Liver (tissue), 3 donors: ENCODE measurements around the gene GREM2.

ENCODE experiments used
- EGR1 ChIP-seq, 2 donors: IDR thresholded peaks; 2 replicates each; pipeline ENCODE4 v1.6.1; 2016 to 2018; ENCODE audit warnings: antibody characterized with exemption in 2 of 2, low read depth in 2 of 2
- FOXA1 ChIP-seq: IDR thresholded peaks from 2 replicates; pipeline ENCODE4 v1.6.1; 2016; ENCODE audit warnings: antibody characterized with exemption
- GABPA ChIP-seq, 2 donors: IDR thresholded peaks in 1 of 2; conservative IDR thresholded peaks in 1 of 2; 2 replicates each; pipeline ENCODE4 v1.6.1; 2016; ENCODE audit warnings: antibody characterized with exemption in 2 of 2, mild to moderate bottlenecking in 1 of 2, moderate library complexity in 1 of 2
- NR2F2 ChIP-seq: IDR thresholded peaks from 2 replicates; pipeline ENCODE4 v1.6.1; 2016; ENCODE audit warnings: antibody characterized with exemption
- RAD21 ChIP-seq, 2 donors: IDR thresholded peaks; 2 replicates each; pipeline ENCODE4 v1.6.1; 2016; ENCODE audit warnings: antibody characterized with exemption in 2 of 2, mild to moderate bottlenecking in 2 of 2
- RXRA ChIP-seq, 2 donors: IDR thresholded peaks; 2 replicates each; pipeline ENCODE4 v1.6.1; 2017 to 2018; ENCODE audit warnings: antibody characterized with exemption in 2 of 2, mild to moderate bottlenecking in 1 of 2
- YY1 ChIP-seq: IDR thresholded peaks from 2 replicates; pipeline ENCODE4 v1.6.1; 2016; ENCODE audit warnings: antibody characterized with exemption, mild to moderate bottlenecking
- TF ChIP-seq, protein P1 (sequence below): fragments of 150-350 bp; IDR thresholded peaks from 2 replicates; pipeline ENCODE4 v1.5.1; 2017; ENCODE audit warnings: improper control_type of control experiment, low read depth, low read length; ENCODE audit not compliant: missing input control
- TF ChIP-seq, protein P2 (sequence below): IDR thresholded peaks from 2 replicates; pipeline ENCODE4 v1.6.1; 2016; ENCODE audit warnings: antibody characterized with exemption
- TF ChIP-seq, protein P3 (sequence below): IDR thresholded peaks from 2 replicates; pipeline ENCODE4 v1.6.1; 2016; ENCODE audit warnings: antibody characterized with exemption, mild to moderate bottlenecking
- TF ChIP-seq, protein P4 (sequence below): IDR thresholded peaks from 2 replicates; pipeline ENCODE4 v1.6.1; 2016; ENCODE audit warnings: antibody characterized with exemption
- donor health status: healthy.
- donor health status: healthy.

DNA sequence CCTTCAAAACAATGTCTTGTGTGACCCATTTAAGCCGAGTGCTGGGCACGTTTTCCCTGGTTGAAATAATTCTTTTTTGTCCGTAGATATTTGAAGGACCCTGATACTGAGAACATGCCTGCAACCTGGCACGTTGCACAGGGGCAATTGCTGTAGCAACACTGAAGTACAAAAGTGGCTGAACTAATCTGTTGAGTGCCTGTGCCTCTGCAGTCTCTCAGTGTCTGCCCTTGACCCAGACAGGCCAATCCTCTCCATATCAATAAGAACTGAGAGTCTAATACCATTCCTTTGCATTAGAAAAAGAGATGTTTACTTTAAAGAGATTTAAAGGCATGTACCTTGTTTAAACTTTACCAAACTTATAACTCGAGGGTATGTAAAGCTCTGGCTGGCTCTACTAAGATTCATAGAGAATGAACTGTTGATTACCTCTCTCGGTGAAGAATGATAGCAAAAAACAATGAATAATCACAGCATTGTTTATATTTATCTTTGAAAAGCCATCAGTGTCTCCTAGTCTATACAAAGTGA is 2.4 kb downstream of the GREM2 start:
- TF ChIP-seq, protein P1, sequence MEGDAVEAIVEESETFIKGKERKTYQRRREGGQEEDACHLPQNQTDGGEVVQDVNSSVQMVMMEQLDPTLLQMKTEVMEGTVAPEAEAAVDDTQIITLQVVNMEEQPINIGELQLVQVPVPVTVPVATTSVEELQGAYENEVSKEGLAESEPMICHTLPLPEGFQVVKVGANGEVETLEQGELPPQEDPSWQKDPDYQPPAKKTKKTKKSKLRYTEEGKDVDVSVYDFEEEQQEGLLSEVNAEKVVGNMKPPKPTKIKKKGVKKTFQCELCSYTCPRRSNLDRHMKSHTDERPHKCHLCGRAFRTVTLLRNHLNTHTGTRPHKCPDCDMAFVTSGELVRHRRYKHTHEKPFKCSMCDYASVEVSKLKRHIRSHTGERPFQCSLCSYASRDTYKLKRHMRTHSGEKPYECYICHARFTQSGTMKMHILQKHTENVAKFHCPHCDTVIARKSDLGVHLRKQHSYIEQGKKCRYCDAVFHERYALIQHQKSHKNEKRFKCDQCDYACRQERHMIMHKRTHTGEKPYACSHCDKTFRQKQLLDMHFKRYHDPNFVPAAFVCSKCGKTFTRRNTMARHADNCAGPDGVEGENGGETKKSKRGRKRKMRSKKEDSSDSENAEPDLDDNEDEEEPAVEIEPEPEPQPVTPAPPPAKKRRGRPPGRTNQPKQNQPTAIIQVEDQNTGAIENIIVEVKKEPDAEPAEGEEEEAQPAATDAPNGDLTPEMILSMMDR: no peak
- peak; percentile 61 for TF ChIP-seq YY1
- TF ChIP-seq, protein P2, sequence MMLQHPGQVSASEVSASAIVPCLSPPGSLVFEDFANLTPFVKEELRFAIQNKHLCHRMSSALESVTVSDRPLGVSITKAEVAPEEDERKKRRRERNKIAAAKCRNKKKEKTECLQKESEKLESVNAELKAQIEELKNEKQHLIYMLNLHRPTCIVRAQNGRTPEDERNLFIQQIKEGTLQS: no peak
- peak; percentile 11 for TF ChIP-seq FOXA1
- TF ChIP-seq GABPA (IDR thresholded peaks at IDR 0.05 in 1 of 2, conservative IDR thresholded peaks at IDR 0.05 in 1 of 2): no peak
- TF ChIP-seq, protein P3, sequence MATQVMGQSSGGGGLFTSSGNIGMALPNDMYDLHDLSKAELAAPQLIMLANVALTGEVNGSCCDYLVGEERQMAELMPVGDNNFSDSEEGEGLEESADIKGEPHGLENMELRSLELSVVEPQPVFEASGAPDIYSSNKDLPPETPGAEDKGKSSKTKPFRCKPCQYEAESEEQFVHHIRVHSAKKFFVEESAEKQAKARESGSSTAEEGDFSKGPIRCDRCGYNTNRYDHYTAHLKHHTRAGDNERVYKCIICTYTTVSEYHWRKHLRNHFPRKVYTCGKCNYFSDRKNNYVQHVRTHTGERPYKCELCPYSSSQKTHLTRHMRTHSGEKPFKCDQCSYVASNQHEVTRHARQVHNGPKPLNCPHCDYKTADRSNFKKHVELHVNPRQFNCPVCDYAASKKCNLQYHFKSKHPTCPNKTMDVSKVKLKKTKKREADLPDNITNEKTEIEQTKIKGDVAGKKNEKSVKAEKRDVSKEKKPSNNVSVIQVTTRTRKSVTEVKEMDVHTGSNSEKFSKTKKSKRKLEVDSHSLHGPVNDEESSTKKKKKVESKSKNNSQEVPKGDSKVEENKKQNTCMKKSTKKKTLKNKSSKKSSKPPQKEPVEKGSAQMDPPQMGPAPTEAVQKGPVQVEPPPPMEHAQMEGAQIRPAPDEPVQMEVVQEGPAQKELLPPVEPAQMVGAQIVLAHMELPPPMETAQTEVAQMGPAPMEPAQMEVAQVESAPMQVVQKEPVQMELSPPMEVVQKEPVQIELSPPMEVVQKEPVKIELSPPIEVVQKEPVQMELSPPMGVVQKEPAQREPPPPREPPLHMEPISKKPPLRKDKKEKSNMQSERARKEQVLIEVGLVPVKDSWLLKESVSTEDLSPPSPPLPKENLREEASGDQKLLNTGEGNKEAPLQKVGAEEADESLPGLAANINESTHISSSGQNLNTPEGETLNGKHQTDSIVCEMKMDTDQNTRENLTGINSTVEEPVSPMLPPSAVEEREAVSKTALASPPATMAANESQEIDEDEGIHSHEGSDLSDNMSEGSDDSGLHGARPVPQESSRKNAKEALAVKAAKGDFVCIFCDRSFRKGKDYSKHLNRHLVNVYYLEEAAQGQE: no peak
- TF ChIP-seq RAD21 (IDR thresholded peaks at IDR 0.05): no peak
- TF ChIP-seq, protein P4, sequence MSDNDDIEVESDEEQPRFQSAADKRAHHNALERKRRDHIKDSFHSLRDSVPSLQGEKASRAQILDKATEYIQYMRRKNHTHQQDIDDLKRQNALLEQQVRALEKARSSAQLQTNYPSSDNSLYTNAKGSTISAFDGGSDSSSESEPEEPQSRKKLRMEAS: no peak
- no peak for TF ChIP-seq EGR1 (IDR thresholded peaks at IDR 0.05; ENCODE audit: low read depth in 2 of 2)
- TF ChIP-seq NR2F2: no peak
- TF ChIP-seq RXRA (IDR thresholded peaks at IDR 0.05): peak in 1 of 2 donors; percentile 38
